HG02852 (cell line): ENCODE results near the gene GPATCH3.
"Not testable (repeated sequence)": the region's sequence is repeated elsewhere in the genome, so short reads cannot be mapped to it uniquely, and the experiment has no call there.

Experiments
- ATAC-seq: cut with Tn5 transposase; IDR thresholded peaks from one replicate; pipeline ENCODE4 v1.9.1; 2021; ENCODE audit warnings: mild to moderate bottlenecking, moderate library complexity; ENCODE audit not compliant: unreplicated experiment

The GPATCH3 gene

DNA sequence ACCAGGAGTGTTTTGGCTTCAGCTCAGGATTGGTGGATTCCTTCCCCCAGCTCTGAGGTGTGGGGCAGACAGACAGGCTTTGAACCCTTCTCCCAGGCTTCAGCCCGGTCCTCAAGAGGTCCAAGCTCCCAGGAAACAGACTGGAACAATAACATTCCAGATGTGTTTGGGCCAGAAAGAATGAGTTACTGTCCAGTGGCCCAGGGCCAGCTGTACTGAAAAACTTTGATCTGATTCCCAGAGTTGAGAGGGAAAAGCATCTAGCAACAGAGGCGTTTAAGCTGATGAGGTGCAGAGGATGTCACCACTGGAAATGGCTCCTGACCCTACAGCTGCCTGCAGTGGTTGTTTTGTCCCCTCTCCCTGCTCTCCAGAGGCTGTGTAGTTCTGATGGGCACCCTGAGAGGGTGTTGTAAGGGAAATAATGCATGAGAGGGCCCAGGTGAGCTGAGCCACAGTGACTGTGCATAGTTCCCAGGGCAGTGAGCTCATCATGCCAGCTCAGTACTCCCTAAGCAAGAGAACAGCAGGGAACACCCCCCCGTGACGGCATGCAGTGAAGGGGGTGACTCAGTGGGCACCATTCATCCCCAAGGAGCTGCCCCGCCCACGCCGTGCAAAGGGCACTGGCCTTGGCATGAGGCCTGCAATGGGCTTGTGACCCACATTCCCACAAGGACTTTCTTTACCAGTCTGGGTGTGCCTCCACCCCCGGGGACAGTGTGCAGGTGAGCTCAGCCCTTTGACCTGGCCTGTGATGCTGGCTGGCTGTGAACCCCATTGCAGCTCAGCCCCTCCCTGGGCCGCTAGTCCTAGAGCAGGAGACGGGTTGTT, 51.1 kb downstream of the GPATCH3 start:
- ATAC-seq: no peak

DNA sequence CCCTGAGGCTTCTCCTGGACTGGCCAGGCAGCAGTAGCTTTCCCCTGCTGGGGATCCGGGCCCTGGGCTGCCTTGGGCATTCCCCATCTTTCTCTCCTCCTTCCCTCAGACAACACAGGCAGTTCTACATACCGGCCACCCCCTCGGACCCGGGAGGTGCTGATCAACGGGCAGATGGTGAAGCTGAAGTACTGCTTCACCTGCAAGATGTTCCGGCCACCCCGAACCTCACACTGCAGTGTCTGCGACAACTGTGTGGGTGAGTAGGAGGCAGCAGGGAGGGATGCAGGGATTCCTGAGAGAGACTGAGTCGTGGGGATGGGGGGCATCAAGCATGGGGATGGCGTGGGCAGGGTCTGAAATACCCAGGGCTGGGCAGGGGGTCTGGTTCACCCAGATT, 51.8 kb downstream of the GPATCH3 start:
- ATAC-seq: no peak

- not testable (repeated sequence) for ATAC-seq
These were observed 52.4 kb downstream of the GPATCH3 start for GRCh38 chr1:26847826-26848225.

DNA sequence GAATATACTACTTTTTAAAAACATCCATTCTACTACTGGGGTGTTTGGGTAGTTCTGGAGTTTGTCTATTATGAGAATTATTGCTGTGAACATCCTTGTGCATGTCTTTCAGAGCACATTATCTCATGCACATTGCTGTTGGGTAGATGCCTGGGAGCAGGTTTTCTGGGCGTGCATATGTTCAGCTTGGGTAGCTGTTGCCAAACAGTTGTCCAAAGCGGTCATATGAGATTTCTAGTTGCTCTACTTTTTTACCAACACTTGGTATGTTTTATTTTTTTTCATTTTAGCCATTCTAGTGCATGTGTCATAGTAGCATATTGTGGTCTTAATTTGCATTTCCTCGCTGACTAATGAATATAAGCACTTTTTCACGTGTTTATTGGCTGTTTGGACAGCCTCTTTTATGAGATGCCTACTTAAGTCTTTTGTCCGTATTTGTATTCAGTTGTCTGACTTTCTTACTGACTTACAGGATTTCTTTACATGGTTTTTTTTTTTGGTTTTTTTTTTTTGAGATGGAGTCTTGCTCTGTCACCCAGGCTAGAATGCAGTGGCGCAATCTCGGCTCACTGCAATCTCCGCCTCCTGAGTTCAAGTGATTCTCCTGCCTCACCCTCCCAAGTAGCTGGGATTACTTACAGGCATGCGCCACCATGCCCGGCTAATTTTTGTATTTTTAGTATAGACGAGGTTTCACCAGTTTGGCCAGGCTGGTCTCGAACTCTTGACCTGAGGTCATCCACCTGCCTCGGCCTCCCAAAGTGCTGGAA, 55.7 kb downstream of the GPATCH3 start:
- ATAC-seq: no peak
